WERI-Rb-1 (cell line): ENCODE measurements around the gene BSCL2.

Experiments used
- DNase-seq: peaks from one replicate; pipeline ENCODE4 v3.0.0-alpha.2; 2020
- H3K27ac ChIP-seq: fragments of 250-450 bp; sonication (Bioruptor Pico); 2 replicates; pipeline ENCODE4 v1.5.1; 2020; ENCODE audit warnings: mild to moderate bottlenecking, moderate library complexity
- H3K27me3 ChIP-seq: fragments of 250-450 bp; sonication (Bioruptor Pico); 2 replicates; pipeline ENCODE4 v1.5.1; 2021; ENCODE audit warnings: mild to moderate bottlenecking, low read depth, moderate library complexity; ENCODE audit not compliant: insufficient read depth, severe bottlenecking
- H3K36me3 ChIP-seq: fragments of 250-450 bp; sonication (Bioruptor Pico); 2 replicates; pipeline ENCODE4 v1.5.1; 2020; ENCODE audit warnings: mild to moderate bottlenecking, moderate library complexity
- H3K4me3 ChIP-seq: 2 replicates; pipeline ENCODE4 v1.5.1; 2011; ENCODE audit warnings: low read depth, mild to moderate bottlenecking, control low read depth, low read length
- H3K9me3 ChIP-seq: fragments of 250-450 bp; sonication (Bioruptor Pico); 2 replicates; pipeline ENCODE4 v1.5.1; 2021; ENCODE audit warnings: mild to moderate bottlenecking, moderate library complexity; ENCODE audit not compliant: severe bottlenecking
- CTCF ChIP-seq: IDR thresholded peaks from 2 replicates; pipeline ENCODE4 v1.5.1; 2011; ENCODE audit warnings: low read depth, mild to moderate bottlenecking, control low read depth, inconsistent platforms, low read length

BSCL2 gene

GRCh38 chr11:62665599-62666258, 41.5 kb downstream of the BSCL2 start:
- Histone ChIP-seq H3K27me3 (no peaks in the 10 kb centered on the region), H3K36me3 (peaks cover 54% of the 10 kb centered on the region), H3K9me3 (no peaks in the 10 kb centered on the region), H3K27ac (peak overlapping the region; percentile 87), H3K4me3 (peak overlapping the region; percentile 96)
- DNase-seq, result peak; percentile 60
- no peak for TF ChIP-seq CTCF

GRCh38 chr11:62665075-62665598, 42.1 kb downstream of the BSCL2 start, which contains the start of the genes C11orf98 and CSKMT:
C11orf98 (minus strand) TSS chr11:62665210; CDS start chr11:62665169, 41 bp downstream.
CSKMT (plus strand) TSS chr11:62665312; CDS start chr11:62665880, 568 bp downstream.
- Histone ChIP-seq H3K27ac (peak within 1 kb of the TSS; percentile 87), H3K9me3 (no peaks in the 10 kb centered on the region), H3K4me3 (peak within 1 kb of the TSS; percentile 96), H3K36me3 (peaks cover 56% of the 10 kb centered on the region), H3K27me3 (no peaks in the 10 kb centered on the region)
- peak; percentile 96 for DNase-seq
- no peak for TF ChIP-seq CTCF

GRCh38 chr11:62664405-62665074, 42.7 kb downstream of the BSCL2 start:
- H3K9me3 ChIP-seq, result no peaks in the 10 kb centered on the region
- DNase-seq, result peak; percentile 56
- TF ChIP-seq CTCF, result no peak
- H3K27me3 ChIP-seq, result no peaks in the 10 kb centered on the region
- H3K36me3 ChIP-seq, result peaks cover 56% of the 10 kb centered on the region
- H3K4me3 ChIP-seq, result peak overlapping the region; percentile 96
- peak overlapping the region; percentile 87 for H3K27ac ChIP-seq

- Histone ChIP-seq H3K9me3 (no peaks in the 10 kb centered on the region), H3K27ac (no peak overlapping the region; the same call in 1 of the 2 replicates), H3K36me3 (peaks cover 13% of the 10 kb centered on the region), H3K27me3 (no peaks in the 10 kb centered on the region), H3K4me3 (no peak overlapping the region)
- DNase-seq, result no peak
- no peak for TF ChIP-seq CTCF
Measured at GRCh38 chr11:62656796-62657429, 50.3 kb downstream of the BSCL2 start.

- Histone ChIP-seq H3K27ac (peak overlapping the region; percentile 5; the same call in 1 of the 2 replicates), H3K9me3 (no peaks in the 10 kb centered on the region), H3K36me3 (peaks cover 6% of the 10 kb centered on the region), H3K4me3 (no peak overlapping the region), H3K27me3 (no peaks in the 10 kb centered on the region)
- no peak for TF ChIP-seq CTCF
- DNase-seq, result no peak
Measured at GRCh38 chr11:62654297-62654696, 52.9 kb downstream of the BSCL2 start.
